ENCODE results near the gene ARPP21.

- TF ChIP-seq SP1 (IDR thresholded peaks at IDR 0.05) (no peak), ELF4 (IDR thresholded peaks at IDR 0.05) (no peak), PKNOX1 (IDR thresholded peaks at IDR 0.05) (no peak), ARNT (IDR thresholded peaks at IDR 0.05) (no peak)
These were observed 146.0 kb downstream of the ARPP21 start for GRCh38 chr3:35785234-35785888.
